GM04503 (cell line): ENCODE results near the gene NUDCD3.

Experiments used
- DNase-seq: peaks from one replicate; pipeline ENCODE4 v3.0.0-alpha.2; 2012; ENCODE audit warnings: low read depth

The NUDCD3 gene

GRCh38 chr7:44477938-44478337 is 12.5 kb downstream of the NUDCD3 start:
- DNase-seq = no peak

- DNase-seq = no peak
Measured at GRCh38 chr7:44477063-44477830, 13.2 kb downstream of the NUDCD3 start.

- no peak for DNase-seq
Measured at GRCh38 chr7:44476313-44476712, 14.1 kb downstream of the NUDCD3 start.

GRCh38 chr7:44473295-44473694 is 17.2 kb downstream of the NUDCD3 start:
- no peak for DNase-seq

- no peak for DNase-seq
Measured at GRCh38 chr7:44472843-44473242, 17.6 kb downstream of the NUDCD3 start.

- no peak for DNase-seq
Measured at GRCh38 chr7:44471850-44472249, 18.6 kb downstream of the NUDCD3 start.

- DNase-seq = no peak
Measured at GRCh38 chr7:44471436-44471835, 19.0 kb downstream of the NUDCD3 start.

GRCh38 chr7:44470628-44471245 is 19.7 kb downstream of the NUDCD3 start:
- no peak for DNase-seq

GRCh38 chr7:44470135-44470479 is 20.4 kb downstream of the NUDCD3 start:
- DNase-seq = no peak

- no peak for DNase-seq
Measured at GRCh38 chr7:44469461-44470134, 20.9 kb downstream of the NUDCD3 start.

- DNase-seq = no peak
Measured at GRCh38 chr7:44467217-44467548, 23.3 kb downstream of the NUDCD3 start.

GRCh38 chr7:44466300-44467216 is 23.9 kb downstream of the NUDCD3 start:
- no peak for DNase-seq

- DNase-seq = no peak
Measured at GRCh38 chr7:44465490-44465889, 25.0 kb downstream of the NUDCD3 start.

GRCh38 chr7:44463169-44463808 is 27.2 kb downstream of the NUDCD3 start:
- no peak for DNase-seq

- DNase-seq = peak; percentile 24
Measured at GRCh38 chr7:44461387-44461786, 29.1 kb downstream of the NUDCD3 start.

GRCh38 chr7:44460325-44460724 is 30.1 kb downstream of the NUDCD3 start:
- no peak for DNase-seq

GRCh38 chr7:44455155-44455554 is 35.3 kb downstream of the NUDCD3 start:
- DNase-seq = no peak

- no peak for DNase-seq
Measured at GRCh38 chr7:44454348-44454747, 36.1 kb downstream of the NUDCD3 start.

GRCh38 chr7:44451123-44451522 is 39.3 kb downstream of the NUDCD3 start:
- no peak for DNase-seq

GRCh38 chr7:44449584-44449928 is 40.9 kb downstream of the NUDCD3 start:
- DNase-seq = no peak

- no peak for DNase-seq
Measured at GRCh38 chr7:44448922-44449583, 41.4 kb downstream of the NUDCD3 start.
